ENCODE data around the gene PDS5B.

DNA sequence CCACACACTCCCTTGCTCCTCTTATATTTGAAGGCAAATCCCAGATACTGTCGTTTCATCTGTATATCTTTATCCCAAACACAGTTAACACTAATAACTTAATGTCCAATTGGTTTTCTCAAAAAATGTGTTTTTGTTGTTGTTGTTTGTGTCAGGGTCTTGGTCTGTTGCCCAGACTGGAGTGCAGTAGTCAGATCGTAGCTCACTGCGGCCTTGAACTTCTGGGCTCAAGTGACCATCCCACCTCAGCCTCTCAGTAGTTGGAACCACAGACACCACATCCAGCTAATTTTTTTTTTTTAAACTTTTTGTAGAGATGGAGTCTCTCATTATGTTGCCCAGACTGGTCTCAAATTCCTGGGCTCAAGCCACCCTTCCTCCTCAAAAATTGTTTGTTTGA, 137.7 kb downstream of the PDS5B start:
- TF ChIP-seq TAF1 (IDR thresholded peaks at IDR 0.05; ENCODE audit: low read depth, low read length) (no peak), EZH2 (IDR thresholded peaks at IDR 0.05; ENCODE audit: low read depth, low read length, severe bottlenecking) (no peak), ZNF274 (IDR thresholded peaks at IDR 0.05; ENCODE audit: borderline replicate concordance, extremely low read depth, low read length) (no peak), SIRT6 (IDR thresholded peaks at IDR 0.05; ENCODE audit: low read length) (no peak), POLR2A (IDR thresholded peaks at IDR 0.05; ENCODE audit: control extremely low read depth in 1 of 2, low read depth in 2 of 2, low read length in 2 of 2) (no peak), NRF1 (IDR thresholded peaks at IDR 0.05; ENCODE audit: low read depth, low read length) (no peak)
- TF ChIP-seq, protein P1, sequence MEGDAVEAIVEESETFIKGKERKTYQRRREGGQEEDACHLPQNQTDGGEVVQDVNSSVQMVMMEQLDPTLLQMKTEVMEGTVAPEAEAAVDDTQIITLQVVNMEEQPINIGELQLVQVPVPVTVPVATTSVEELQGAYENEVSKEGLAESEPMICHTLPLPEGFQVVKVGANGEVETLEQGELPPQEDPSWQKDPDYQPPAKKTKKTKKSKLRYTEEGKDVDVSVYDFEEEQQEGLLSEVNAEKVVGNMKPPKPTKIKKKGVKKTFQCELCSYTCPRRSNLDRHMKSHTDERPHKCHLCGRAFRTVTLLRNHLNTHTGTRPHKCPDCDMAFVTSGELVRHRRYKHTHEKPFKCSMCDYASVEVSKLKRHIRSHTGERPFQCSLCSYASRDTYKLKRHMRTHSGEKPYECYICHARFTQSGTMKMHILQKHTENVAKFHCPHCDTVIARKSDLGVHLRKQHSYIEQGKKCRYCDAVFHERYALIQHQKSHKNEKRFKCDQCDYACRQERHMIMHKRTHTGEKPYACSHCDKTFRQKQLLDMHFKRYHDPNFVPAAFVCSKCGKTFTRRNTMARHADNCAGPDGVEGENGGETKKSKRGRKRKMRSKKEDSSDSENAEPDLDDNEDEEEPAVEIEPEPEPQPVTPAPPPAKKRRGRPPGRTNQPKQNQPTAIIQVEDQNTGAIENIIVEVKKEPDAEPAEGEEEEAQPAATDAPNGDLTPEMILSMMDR (IDR thresholded peaks at IDR 0.05; ENCODE audit: control extremely low read depth in 1 of 3, insufficient read depth in 1 of 3, low read depth in 1 of 3, low read length in 3 of 3): no peak

Data from H1 (cell line).